ENCODE data around the gene RASA3.
A peak's percentile ranks its signal among the peaks of the same experiment; 100 is the strongest.
"Not testable (repeated sequence)": the region's sequence is repeated elsewhere in the genome, so short reads cannot be mapped to it uniquely, and the experiment has no call there.

The RASA3 gene

GRCh38 chr13:113998781-113999617 lies 133.4 kb downstream of the RASA3 start:
- DNase-seq: no peak

- DNase-seq: no peak
Observed at GRCh38 chr13:113997845-113998751, 134.3 kb downstream of the RASA3 start.

- no peak for DNase-seq
Observed at GRCh38 chr13:113996912-113997745, 135.3 kb downstream of the RASA3 start.

- DNase-seq: no peak
Observed at GRCh38 chr13:113996081-113996911, 136.1 kb downstream of the RASA3 start.

- no peak for DNase-seq
Observed at GRCh38 chr13:113995051-113995601, 137.3 kb downstream of the RASA3 start.

- no peak for DNase-seq
Observed at GRCh38 chr13:113992276-113993005, 140.0 kb downstream of the RASA3 start.

- DNase-seq: no peak
Observed at GRCh38 chr13:113991676-113992179, 140.7 kb downstream of the RASA3 start.

GRCh38 chr13:113991191-113991669 lies 141.2 kb downstream of the RASA3 start:
- DNase-seq: no peak

GRCh38 chr13:113990321-113990837 lies 142.0 kb downstream of the RASA3 start:
- no peak for DNase-seq

- DNase-seq: peak in 1 of 2 donors; percentile 34
Observed at GRCh38 chr13:113989585-113990300, 142.7 kb downstream of the RASA3 start.

GRCh38 chr13:113988859-113989258 lies 143.6 kb downstream of the RASA3 start:
- DNase-seq: not testable (repeated sequence)

GRCh38 chr13:113982296-113982661 lies 150.1 kb downstream of the RASA3 start:
- no peak for DNase-seq

GRCh38 chr13:113981611-113982295 lies 150.7 kb downstream of the RASA3 start:
- DNase-seq: no peak

GRCh38 chr13:113981194-113981605 lies 151.2 kb downstream of the RASA3 start:
- DNase-seq: no peak

GRCh38 chr13:113980489-113981064 lies 151.8 kb downstream of the RASA3 start:
- DNase-seq: no peak

- DNase-seq: no peak
Observed at GRCh38 chr13:113979791-113980471, 152.5 kb downstream of the RASA3 start.

- no peak for DNase-seq
Observed at GRCh38 chr13:113978741-113979481, 153.5 kb downstream of the RASA3 start.

All from inflammatory macrophage (primary cell).